GM12872 (cell line): ENCODE results near the gene GDF3.

Source experiments
- TF ChIP-seq, protein P1 (sequence below): IDR thresholded peaks from 3 replicates; pipeline ENCODE4 v1.5.1; 2011; ENCODE audit warnings: low read depth, mild to moderate bottlenecking, low read length, moderate library complexity; ENCODE audit not compliant: insufficient read depth

GDF3 gene

DNA sequence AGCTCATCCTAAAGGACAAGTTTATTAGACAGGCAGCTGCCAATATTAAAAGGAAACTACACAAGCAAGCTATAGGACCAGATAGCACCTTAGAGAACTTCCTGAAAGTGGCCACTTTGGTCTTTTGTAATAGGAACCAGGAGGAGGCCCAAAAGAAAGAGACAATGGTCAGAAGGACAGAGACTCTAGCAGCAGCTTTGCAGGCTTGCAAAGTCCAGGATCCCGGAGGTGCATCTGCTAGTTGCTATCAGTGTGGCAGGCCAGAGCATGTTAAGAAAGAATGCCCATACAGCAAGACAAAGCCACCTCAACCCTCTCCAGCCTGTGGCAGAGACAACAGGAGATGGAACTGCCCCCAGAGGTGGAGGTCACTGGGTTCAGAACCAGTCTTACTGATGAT is 53.3 kb downstream of the GDF3 start:
- TF ChIP-seq, protein P1, sequence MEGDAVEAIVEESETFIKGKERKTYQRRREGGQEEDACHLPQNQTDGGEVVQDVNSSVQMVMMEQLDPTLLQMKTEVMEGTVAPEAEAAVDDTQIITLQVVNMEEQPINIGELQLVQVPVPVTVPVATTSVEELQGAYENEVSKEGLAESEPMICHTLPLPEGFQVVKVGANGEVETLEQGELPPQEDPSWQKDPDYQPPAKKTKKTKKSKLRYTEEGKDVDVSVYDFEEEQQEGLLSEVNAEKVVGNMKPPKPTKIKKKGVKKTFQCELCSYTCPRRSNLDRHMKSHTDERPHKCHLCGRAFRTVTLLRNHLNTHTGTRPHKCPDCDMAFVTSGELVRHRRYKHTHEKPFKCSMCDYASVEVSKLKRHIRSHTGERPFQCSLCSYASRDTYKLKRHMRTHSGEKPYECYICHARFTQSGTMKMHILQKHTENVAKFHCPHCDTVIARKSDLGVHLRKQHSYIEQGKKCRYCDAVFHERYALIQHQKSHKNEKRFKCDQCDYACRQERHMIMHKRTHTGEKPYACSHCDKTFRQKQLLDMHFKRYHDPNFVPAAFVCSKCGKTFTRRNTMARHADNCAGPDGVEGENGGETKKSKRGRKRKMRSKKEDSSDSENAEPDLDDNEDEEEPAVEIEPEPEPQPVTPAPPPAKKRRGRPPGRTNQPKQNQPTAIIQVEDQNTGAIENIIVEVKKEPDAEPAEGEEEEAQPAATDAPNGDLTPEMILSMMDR: no peak
